ENCODE results near the gene RAP1GAP2. TPM values are rescaled to one million over a fixed set of nuclear protein-coding genes. Genes with fewer than 3 reads are reported as not detected.

RAP1GAP2 gene
- total and polyA plus RNA-seq, 2 of the 8 experiments (the other 6 are each of a cell fraction or from before 2014, with no cell fraction given), result 24.0 to 63.8 TPM

GRCh38 chr17:2983255-2983654 lies 187.0 kb downstream of the RAP1GAP2 start:
- FAIRE-seq (no peak), DNase-seq (ENCODE audit: low read depth in 1 of 2, low spot score in 2 of 2) (no peak)
- Histone ChIP-seq H2BK20ac (ENCODE audit: low read length) (no peak overlapping the region), H4K5ac (ENCODE audit: insufficient read length, low read depth, low read length) (no peak overlapping the region), H2BK5ac (ENCODE audit: low read depth, low read length) (no peak overlapping the region), H2BK15ac (ENCODE audit: low read length) (no peak overlapping the region), H2BK12ac (ENCODE audit: low read depth, low read length) (no peak overlapping the region), H3K23ac (ENCODE audit: insufficient read length) (no peak overlapping the region), H3K27me3 (replicated peaks in 1 of 4; ENCODE audit: control insufficient read depth in 3 of 4, extremely low read depth in 1 of 4, insufficient read depth in 3 of 4, low read length in 3 of 4) (no peaks in the 10 kb centered on the region; a peak in 1 of 7 replicates), H4K20me1 (replicated peaks in 1 of 2; ENCODE audit: control insufficient read depth in 1 of 2, insufficient read depth in 2 of 2, low read length in 2 of 2) (peaks cover 0 to 1% of the 10 kb centered on the region in 2 experiments), H3K18ac (ENCODE audit: extremely low read depth, low read length) (no peak overlapping the region), H2AFZ (ENCODE audit: low read length) (no peak overlapping the region), H4K91ac (replicated peaks; ENCODE audit: insufficient read length, low read length) (no peak overlapping the region), H3K27ac (ENCODE audit: low read depth, low read length) (no peak overlapping the region), H3K4ac (replicated peaks; ENCODE audit: insufficient read length, low read depth, low read length) (no peak overlapping the region), H3K79me1 (ENCODE audit: low read depth, low read length) (no peaks in the 10 kb centered on the region), H2BK120ac (replicated peaks; ENCODE audit: low read depth, low read length) (no peak overlapping the region), H4K8ac (ENCODE audit: extremely low read depth, insufficient read depth, low read length) (no peak overlapping the region), H3K36me3 (ENCODE audit: control insufficient read depth in 2 of 4, insufficient read depth in 4 of 4, low read length in 3 of 4) (peaks cover 5 to 39% (median 19%) of the 10 kb centered on the region in 4 experiments; a peak in 6 of 8 replicates), H2AK5ac (ENCODE audit: low read depth, low read length) (no peak overlapping the region), H3K56ac (replicated peaks; ENCODE audit: insufficient read length, low read depth, low read length) (no peak overlapping the region), H3K4me3 (ENCODE audit: extremely low read depth in 1 of 4, insufficient read depth in 2 of 4, low read depth in 3 of 4, low read length in 4 of 4) (no peak overlapping the region), H3K9me3 (ENCODE audit: insufficient read depth in 2 of 2, low read depth in 1 of 2, low read length in 1 of 2) (no peaks in the 10 kb centered on the region), H3K14ac (ENCODE audit: insufficient read length) (no peak overlapping the region), H3K23me2 (ENCODE audit: low read depth, low read length) (no peaks in the 10 kb centered on the region), H3K79me2 (ENCODE audit: control insufficient read depth in 1 of 2, insufficient read depth in 2 of 2, low read length in 2 of 2) (no peaks in the 10 kb centered on the region), H3K4me2 (ENCODE audit: insufficient read depth in 1 of 2, low read depth in 2 of 2, low read length in 2 of 2) (no peak overlapping the region), H3K4me1 (replicated peaks in 1 of 4; ENCODE audit: control insufficient read depth in 3 of 4, insufficient read depth in 4 of 4, low read length in 3 of 4) (no peaks in the 10 kb centered on the region), H3K9ac (replicated peaks in 1 of 4; ENCODE audit: extremely low read depth in 1 of 4, low read depth in 3 of 4, low read length in 3 of 4) (no peak overlapping the region)
- ChIA-PET CTCF (ENCODE audit: partially characterized antibody) (interaction anchor here (0.6 to 1.9 kb wide), 3 partner anchors 8 to 35 kb away, joined by 3 to 6 read pairs (median 3); no protein-coding TSS in a partner anchor), POLR2A (ENCODE audit: partially characterized antibody) (no interaction called here)
- TF ChIP-seq CTBP2 (IDR thresholded peaks at IDR 0.05; ENCODE audit: borderline replicate concordance, insufficient read depth, insufficient read length, low read length), result no peak
- no peak for TF ChIP-seq POLR2AphosphoS5 (IDR thresholded peaks at IDR 0.05; ENCODE audit: low read depth, low read length)
- TF ChIP-seq KDM4A (IDR thresholded peaks at IDR 0.05; ENCODE audit: low read depth, low read length, severe bottlenecking), result no peak
- no peak for TF ChIP-seq TEAD4 (IDR thresholded peaks at IDR 0.05; ENCODE audit: low read depth, low read length)
- TF ChIP-seq CHD1 (IDR thresholded peaks at IDR 0.05; ENCODE audit: low read depth, low read length), result no peak
- no peak for TF ChIP-seq KDM5A (IDR thresholded peaks at IDR 0.05; ENCODE audit: low read length)
- no peak for TF ChIP-seq RBBP5 (IDR thresholded peaks at IDR 0.05; ENCODE audit: borderline replicate concordance, low read depth, low read length)
- TF ChIP-seq CEBPB (IDR thresholded peaks at IDR 0.05; ENCODE audit: low read depth, low read length), result no peak; the same call in 1 of the 2 replicates
- TF ChIP-seq RNF2 (IDR thresholded peaks at IDR 0.05; ENCODE audit: borderline replicate concordance, low read depth, low read length, missing control alignments, poor library complexity, severe bottlenecking), result no peak
- TF ChIP-seq GABPA (IDR thresholded peaks at IDR 0.05; ENCODE audit: borderline replicate concordance, insufficient read depth, low read length), result no peak
- TF ChIP-seq POLR2A (IDR thresholded peaks at IDR 0.05; ENCODE audit: control extremely low read depth in 1 of 2, low read depth in 2 of 2, low read length in 2 of 2), result no peak
- no peak for TF ChIP-seq BCL11A (IDR thresholded peaks at IDR 0.05; ENCODE audit: low read depth in 2 of 2, low read length in 2 of 2)
- TF ChIP-seq JUND (IDR thresholded peaks at IDR 0.05; ENCODE audit: low read length), result no peak
- 92% methylated on average over 9 of the region's 9 CpGs; no CpG with 5 or more reads in 1 of the 2 experiments for WGBS, 2 experiments (ENCODE audit: extremely low coverage in 1 of 2, insufficient coverage in 1 of 2, insufficient read length in 1 of 2, insufficient replicate concordance in 2 of 2, low coverage in 1 of 2, low lambda C conversion rate in 2 of 2, missing lambda C conversion rate in 1 of 2)
